Measurements from ENCODE around the gene KLK2. TPM values are rescaled to one million over a fixed set of nuclear protein-coding genes. Genes with fewer than 3 reads are reported as not detected.

The KLK2 gene
- total RNA-seq, 1 donor from 2014 or later, result not detected

- Mint-ChIP-seq H3K4me3 (ENCODE audit: unreplicated experiment) (no peak overlapping the region), H3K9me3 (ENCODE audit: unreplicated experiment) (peaks cover 7% of the 10 kb centered on the region), H3K36me3 (ENCODE audit: low read depth, unreplicated experiment) (peaks cover 5% of the 10 kb centered on the region), H3K27ac (ENCODE audit: unreplicated experiment) (no peak overlapping the region), H3K4me1 (ENCODE audit: unreplicated experiment) (no peaks in the 10 kb centered on the region), H3K27me3 (ENCODE audit: unreplicated experiment) (peaks cover 2% of the 10 kb centered on the region)
- DNase-seq (ENCODE audit: low spot score), result no peak
- TF ChIP-seq CTCF (IDR thresholded peaks at IDR 0.05; ENCODE audit: unreplicated experiment), result no peak
These were observed 23.5 kb downstream of the KLK2 start for GRCh38 chr19:50896591-50897190.

GRCh38 chr19:50897191-50897607 is 24.0 kb downstream of the KLK2 start:
- Mint-ChIP-seq H3K9me3 (ENCODE audit: unreplicated experiment) (peaks cover 7% of the 10 kb centered on the region), H3K27me3 (ENCODE audit: unreplicated experiment) (peaks cover 2% of the 10 kb centered on the region)
- TF ChIP-seq CTCF (IDR thresholded peaks at IDR 0.05; ENCODE audit: unreplicated experiment), result no peak

GRCh38 chr19:50897612-50898011 is 24.4 kb downstream of the KLK2 start:
- no peak for TF ChIP-seq CTCF (IDR thresholded peaks at IDR 0.05; ENCODE audit: unreplicated experiment)
- Mint-ChIP-seq H3K27me3 (ENCODE audit: unreplicated experiment) (peaks cover 2% of the 10 kb centered on the region), H3K36me3 (ENCODE audit: low read depth, unreplicated experiment) (peaks cover 5% of the 10 kb centered on the region), H3K27ac (ENCODE audit: unreplicated experiment) (no peak overlapping the region), H3K4me1 (ENCODE audit: unreplicated experiment) (no peaks in the 10 kb centered on the region), H3K9me3 (ENCODE audit: unreplicated experiment) (peaks cover 7% of the 10 kb centered on the region), H3K4me3 (ENCODE audit: unreplicated experiment) (no peak overlapping the region)
- DNase-seq (ENCODE audit: low spot score), result no peak

More at GRCh38 chr19:50897191-50897607, 24.0 kb downstream of the KLK2 start:
- H3K4me3 Mint-ChIP-seq (ENCODE audit: unreplicated experiment), result no peak overlapping the region
- DNase-seq (ENCODE audit: low spot score), result no peak
- peaks cover 5% of the 10 kb centered on the region for H3K36me3 Mint-ChIP-seq (ENCODE audit: low read depth, unreplicated experiment)
- no peaks in the 10 kb centered on the region for H3K4me1 Mint-ChIP-seq (ENCODE audit: unreplicated experiment)
- H3K27ac Mint-ChIP-seq (ENCODE audit: unreplicated experiment), result no peak overlapping the region

- H3K4me1 Mint-ChIP-seq (ENCODE audit: unreplicated experiment), result no peaks in the 10 kb centered on the region
- no peak for DNase-seq (ENCODE audit: low spot score)
- H3K4me3 Mint-ChIP-seq (ENCODE audit: unreplicated experiment), result no peak overlapping the region
- peaks cover 5% of the 10 kb centered on the region for H3K36me3 Mint-ChIP-seq (ENCODE audit: low read depth, unreplicated experiment)
- H3K27ac Mint-ChIP-seq (ENCODE audit: unreplicated experiment), result no peak overlapping the region
- peaks cover 7% of the 10 kb centered on the region for H3K9me3 Mint-ChIP-seq (ENCODE audit: unreplicated experiment)
- TF ChIP-seq CTCF (IDR thresholded peaks at IDR 0.05; ENCODE audit: unreplicated experiment), result no peak
- peaks cover 2% of the 10 kb centered on the region for H3K27me3 Mint-ChIP-seq (ENCODE audit: unreplicated experiment)
These were observed 24.8 kb downstream of the KLK2 start for GRCh38 chr19:50898018-50898417.

- no peak for TF ChIP-seq CTCF (IDR thresholded peaks at IDR 0.05; ENCODE audit: unreplicated experiment)
- no peaks in the 10 kb centered on the region for H3K4me1 Mint-ChIP-seq (ENCODE audit: unreplicated experiment)
- H3K36me3 Mint-ChIP-seq (ENCODE audit: low read depth, unreplicated experiment), result peaks cover 5% of the 10 kb centered on the region
- H3K4me3 Mint-ChIP-seq (ENCODE audit: unreplicated experiment), result no peak overlapping the region
- H3K27me3 Mint-ChIP-seq (ENCODE audit: unreplicated experiment), result peaks cover 2% of the 10 kb centered on the region
- H3K9me3 Mint-ChIP-seq (ENCODE audit: unreplicated experiment), result no peaks in the 10 kb centered on the region
- DNase-seq (ENCODE audit: low spot score), result no peak
- no peak overlapping the region for H3K27ac Mint-ChIP-seq (ENCODE audit: unreplicated experiment)
These were observed 26.3 kb downstream of the KLK2 start for GRCh38 chr19:50899569-50899968.

Data from endothelial cell (in vitro differentiated cells).